SK-N-SH (cell line): ENCODE measurements around the gene MAMLD1.

ENCODE experiments used
- EP300 ChIP-seq, 2 experiments: IDR thresholded peaks; 2 replicates each; pipeline versions ENCODE4 v1.4.0 to v1.6.1; 2012; ENCODE audit warnings: borderline replicate concordance in 1 of 2, low read depth in 1 of 2, low read length in 1 of 2
- GABPA ChIP-seq: IDR thresholded peaks from 2 replicates; pipeline ENCODE4 v1.4.0; 2012; ENCODE audit warnings: low read depth, mild to moderate bottlenecking
- JUND ChIP-seq: IDR thresholded peaks from 2 replicates; pipeline ENCODE4 v1.4.0; 2012
- POLR2AphosphoS5 ChIP-seq: IDR thresholded peaks from 2 replicates; pipeline ENCODE4 v1.6.1; 2012; ENCODE audit warnings: low read depth, low read length
- SIN3A ChIP-seq: IDR thresholded peaks from 2 replicates; pipeline ENCODE4 v1.6.1; 2012; ENCODE audit warnings: low read depth, mild to moderate bottlenecking, low read length, moderate library complexity, borderline replicate concordance
- TAF1 ChIP-seq: IDR thresholded peaks from 2 replicates; pipeline ENCODE4 v1.6.1; 2012; ENCODE audit warnings: low read depth, mild to moderate bottlenecking, low read length, moderate library complexity, borderline replicate concordance
- TF ChIP-seq, protein P1 (sequence below): fragments of 200-600 bp; sonication (generic); IDR thresholded peaks from 2 replicates; pipeline ENCODE4 v1.6.1; 2017; ENCODE audit warnings: antibody characterized with exemption, mild to moderate bottlenecking, moderate library complexity
- TF ChIP-seq, protein P2 (sequence below): IDR thresholded peaks from 2 replicates; pipeline ENCODE4 v1.6.1; 2012; ENCODE audit warnings: mild to moderate bottlenecking, low read depth, low read length, moderate library complexity
- TF ChIP-seq, protein P3 (sequence below): IDR thresholded peaks from 2 replicates; pipeline ENCODE4 v1.4.0; 2012; ENCODE audit warnings: low read depth
- TF ChIP-seq, protein P4 (sequence below): fragments of 150-350 bp; IDR thresholded peaks from 2 replicates; pipeline ENCODE4 v1.6.1; 2016; ENCODE audit warnings: mild to moderate bottlenecking, low read depth, low read length

DNA sequence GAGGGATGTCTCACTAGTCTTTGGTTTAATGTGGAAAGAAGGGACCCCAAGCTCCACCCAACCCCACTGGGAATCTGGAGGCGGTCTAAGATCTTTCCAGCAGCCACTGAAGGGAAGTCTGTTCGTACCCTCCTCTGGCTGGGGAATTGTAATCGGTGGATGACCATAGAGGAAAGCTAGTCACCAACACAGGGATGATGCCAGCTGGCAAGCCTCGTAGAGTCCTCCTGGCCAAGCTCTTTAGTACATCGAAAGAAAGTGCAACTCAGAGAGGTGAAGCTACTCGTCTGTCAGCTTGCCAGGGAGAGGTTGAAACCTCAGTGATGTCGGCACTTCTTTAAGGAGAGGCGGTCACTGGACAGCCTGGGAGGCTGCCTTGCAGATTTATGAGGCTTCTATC lies 58.7 kb downstream of the MAMLD1 start:
- TF ChIP-seq, protein P1, sequence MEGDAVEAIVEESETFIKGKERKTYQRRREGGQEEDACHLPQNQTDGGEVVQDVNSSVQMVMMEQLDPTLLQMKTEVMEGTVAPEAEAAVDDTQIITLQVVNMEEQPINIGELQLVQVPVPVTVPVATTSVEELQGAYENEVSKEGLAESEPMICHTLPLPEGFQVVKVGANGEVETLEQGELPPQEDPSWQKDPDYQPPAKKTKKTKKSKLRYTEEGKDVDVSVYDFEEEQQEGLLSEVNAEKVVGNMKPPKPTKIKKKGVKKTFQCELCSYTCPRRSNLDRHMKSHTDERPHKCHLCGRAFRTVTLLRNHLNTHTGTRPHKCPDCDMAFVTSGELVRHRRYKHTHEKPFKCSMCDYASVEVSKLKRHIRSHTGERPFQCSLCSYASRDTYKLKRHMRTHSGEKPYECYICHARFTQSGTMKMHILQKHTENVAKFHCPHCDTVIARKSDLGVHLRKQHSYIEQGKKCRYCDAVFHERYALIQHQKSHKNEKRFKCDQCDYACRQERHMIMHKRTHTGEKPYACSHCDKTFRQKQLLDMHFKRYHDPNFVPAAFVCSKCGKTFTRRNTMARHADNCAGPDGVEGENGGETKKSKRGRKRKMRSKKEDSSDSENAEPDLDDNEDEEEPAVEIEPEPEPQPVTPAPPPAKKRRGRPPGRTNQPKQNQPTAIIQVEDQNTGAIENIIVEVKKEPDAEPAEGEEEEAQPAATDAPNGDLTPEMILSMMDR: no peak
- no peak for TF ChIP-seq EP300 (IDR thresholded peaks at IDR 0.05; ENCODE audit: borderline replicate concordance in 1 of 2, low read depth in 1 of 2, low read length in 1 of 2)
- no peak for TF ChIP-seq JUND
- TF ChIP-seq POLR2AphosphoS5: no peak
- no peak for TF ChIP-seq TAF1
- TF ChIP-seq, protein P2, sequence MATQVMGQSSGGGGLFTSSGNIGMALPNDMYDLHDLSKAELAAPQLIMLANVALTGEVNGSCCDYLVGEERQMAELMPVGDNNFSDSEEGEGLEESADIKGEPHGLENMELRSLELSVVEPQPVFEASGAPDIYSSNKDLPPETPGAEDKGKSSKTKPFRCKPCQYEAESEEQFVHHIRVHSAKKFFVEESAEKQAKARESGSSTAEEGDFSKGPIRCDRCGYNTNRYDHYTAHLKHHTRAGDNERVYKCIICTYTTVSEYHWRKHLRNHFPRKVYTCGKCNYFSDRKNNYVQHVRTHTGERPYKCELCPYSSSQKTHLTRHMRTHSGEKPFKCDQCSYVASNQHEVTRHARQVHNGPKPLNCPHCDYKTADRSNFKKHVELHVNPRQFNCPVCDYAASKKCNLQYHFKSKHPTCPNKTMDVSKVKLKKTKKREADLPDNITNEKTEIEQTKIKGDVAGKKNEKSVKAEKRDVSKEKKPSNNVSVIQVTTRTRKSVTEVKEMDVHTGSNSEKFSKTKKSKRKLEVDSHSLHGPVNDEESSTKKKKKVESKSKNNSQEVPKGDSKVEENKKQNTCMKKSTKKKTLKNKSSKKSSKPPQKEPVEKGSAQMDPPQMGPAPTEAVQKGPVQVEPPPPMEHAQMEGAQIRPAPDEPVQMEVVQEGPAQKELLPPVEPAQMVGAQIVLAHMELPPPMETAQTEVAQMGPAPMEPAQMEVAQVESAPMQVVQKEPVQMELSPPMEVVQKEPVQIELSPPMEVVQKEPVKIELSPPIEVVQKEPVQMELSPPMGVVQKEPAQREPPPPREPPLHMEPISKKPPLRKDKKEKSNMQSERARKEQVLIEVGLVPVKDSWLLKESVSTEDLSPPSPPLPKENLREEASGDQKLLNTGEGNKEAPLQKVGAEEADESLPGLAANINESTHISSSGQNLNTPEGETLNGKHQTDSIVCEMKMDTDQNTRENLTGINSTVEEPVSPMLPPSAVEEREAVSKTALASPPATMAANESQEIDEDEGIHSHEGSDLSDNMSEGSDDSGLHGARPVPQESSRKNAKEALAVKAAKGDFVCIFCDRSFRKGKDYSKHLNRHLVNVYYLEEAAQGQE: no peak
- no peak for TF ChIP-seq GABPA
- TF ChIP-seq, protein P3, sequence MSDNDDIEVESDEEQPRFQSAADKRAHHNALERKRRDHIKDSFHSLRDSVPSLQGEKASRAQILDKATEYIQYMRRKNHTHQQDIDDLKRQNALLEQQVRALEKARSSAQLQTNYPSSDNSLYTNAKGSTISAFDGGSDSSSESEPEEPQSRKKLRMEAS: no peak
- TF ChIP-seq, protein P4, sequence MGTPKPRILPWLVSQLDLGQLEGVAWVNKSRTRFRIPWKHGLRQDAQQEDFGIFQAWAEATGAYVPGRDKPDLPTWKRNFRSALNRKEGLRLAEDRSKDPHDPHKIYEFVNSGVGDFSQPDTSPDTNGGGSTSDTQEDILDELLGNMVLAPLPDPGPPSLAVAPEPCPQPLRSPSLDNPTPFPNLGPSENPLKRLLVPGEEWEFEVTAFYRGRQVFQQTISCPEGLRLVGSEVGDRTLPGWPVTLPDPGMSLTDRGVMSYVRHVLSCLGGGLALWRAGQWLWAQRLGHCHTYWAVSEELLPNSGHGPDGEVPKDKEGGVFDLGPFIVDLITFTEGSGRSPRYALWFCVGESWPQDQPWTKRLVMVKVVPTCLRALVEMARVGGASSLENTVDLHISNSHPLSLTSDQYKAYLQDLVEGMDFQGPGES: no peak
- no peak for TF ChIP-seq SIN3A
